ENCODE results near the gene FOXE3. TPM values are rescaled to one million over a fixed set of nuclear protein-coding genes. Genes with fewer than 3 reads are reported as not detected.
"Not testable (repeated sequence)": the region's sequence is repeated elsewhere in the genome, so short reads cannot be mapped to it uniquely, and the experiment has no call there.

Gene FOXE3
- total RNA-seq, 1 donor from 2014 or later: not detected

DNA sequence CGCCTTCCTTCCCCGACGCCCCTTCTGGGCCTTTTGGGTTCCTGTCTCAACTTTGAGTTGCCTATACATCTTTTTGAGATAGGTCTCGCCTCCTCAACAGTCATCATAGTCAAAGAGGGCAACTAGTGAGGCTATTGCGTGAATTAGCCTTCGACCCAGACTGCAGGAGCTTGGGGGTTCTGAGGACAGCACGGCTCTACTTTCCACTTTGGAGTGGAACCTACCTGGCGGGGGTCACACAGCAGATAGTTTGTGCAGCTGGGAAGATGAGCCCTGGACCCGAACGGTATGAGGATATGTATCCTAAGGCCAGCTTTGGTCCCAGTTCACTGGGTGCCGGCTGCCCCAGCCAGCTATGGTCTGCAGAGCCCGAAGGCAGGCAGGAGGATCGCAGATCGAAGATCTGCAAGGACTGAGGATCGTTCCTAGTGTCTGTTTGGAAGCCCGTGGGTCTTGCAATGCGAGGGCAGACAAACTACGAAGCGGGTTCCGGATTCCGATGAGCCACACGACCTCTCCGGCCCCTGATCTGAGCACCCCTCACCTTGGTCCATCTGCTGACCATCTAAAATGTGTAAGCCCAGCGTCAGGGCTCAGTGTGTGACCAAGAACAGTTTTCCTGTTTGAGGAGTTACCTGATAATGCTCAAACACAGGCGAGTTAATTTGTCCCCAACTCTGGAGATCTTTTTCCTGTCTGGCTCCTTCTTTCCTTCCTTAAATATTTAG lies 29.9 kb downstream of the FOXE3 start:
- DNase-seq (ENCODE audit: low read depth, low spot score): no peak

DNA sequence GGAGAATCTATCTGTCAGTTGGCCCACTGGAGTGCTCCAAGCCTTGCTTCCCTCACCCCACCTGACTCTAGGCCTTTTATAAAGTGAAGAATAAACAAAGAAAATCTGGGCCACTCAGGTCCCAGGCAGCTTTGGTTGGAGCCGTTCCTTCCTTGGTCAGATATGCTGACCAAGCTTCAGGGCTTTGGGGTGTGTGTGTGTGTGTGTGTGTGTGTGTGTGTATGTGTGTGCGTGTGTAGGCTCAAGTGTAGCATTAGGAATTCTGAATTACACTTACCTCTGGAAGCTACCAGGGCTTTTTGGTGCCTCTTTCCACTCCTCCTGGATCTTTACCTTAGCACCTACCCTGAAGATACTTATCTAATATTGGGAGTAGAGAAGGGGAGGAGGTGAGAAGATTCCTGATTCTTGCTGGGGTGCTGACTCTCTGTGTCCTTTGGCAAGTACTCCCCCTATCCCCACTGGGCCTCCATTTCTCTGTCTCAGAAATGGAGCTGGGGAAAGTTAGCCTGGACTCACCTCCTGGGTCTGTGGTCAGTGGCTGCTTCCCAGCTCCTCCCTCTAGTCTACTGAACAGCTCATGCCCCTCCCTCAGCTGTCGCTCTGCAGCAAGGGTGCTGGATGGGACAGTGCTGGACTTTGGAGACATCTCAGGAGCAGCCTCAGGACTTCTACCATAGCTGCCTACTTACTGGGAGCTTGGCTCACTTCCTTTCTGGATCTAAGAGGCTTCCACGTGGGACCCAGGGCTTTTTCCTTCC lies 32.6 kb downstream of the FOXE3 start:
- DNase-seq (ENCODE audit: low read depth, low spot score): no peak

DNA sequence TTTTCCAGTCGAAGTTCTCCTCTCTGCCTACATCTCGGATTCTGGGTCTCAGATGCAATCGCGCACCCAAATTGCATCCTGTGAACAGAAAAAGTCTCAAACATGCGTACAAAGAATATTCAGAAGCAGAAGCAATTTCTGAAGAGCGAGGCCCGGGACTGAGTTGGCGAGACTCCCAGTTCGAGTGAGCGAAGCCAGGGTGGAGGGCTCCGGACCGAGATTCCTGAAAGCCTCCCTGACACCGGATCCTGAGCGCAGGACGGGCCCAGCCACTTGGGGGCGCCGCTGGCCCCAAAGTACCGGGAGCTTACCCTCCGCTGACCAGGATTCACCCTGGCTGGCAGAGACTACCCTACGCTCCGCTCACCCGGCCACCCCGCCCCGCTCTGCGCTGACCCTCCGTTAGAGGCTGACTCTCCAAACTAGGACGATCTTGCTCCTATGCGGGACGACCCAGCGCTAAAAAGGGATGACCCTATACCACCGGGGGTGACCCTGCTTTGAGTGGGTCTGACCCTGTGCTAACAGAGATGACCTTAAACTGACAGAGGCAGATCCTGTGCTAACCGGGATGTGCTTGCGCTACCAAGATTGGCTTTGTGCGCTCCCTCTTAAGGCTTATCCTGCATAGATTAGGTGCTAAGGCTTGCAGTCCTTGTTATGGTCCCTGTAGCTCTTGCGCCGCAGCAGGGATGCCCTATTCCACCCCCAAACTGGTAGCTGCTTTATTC lies 33.9 kb downstream of the FOXE3 start:
- DNase-seq (ENCODE audit: low read depth, low spot score): no peak

DNA sequence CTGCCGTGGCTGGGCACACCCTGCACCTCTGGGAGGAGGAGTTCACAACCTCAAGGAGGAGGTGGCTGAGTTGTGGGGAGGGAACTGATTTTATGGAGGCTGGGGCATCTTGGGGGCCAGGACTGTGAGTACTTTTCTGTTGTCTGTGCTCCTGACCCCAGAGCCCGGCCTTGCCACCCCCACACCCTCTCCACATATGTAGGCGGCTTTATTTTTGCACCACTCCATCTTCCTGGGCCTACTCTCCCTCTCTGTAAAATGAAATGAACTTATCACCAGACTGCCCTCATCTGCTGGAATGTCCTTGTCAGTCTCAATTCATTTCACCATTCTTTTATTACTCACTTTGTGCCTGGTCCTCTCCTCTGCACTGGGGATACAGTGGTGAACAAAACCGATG lies 34.5 kb downstream of the FOXE3 start:
- DNase-seq (ENCODE audit: low read depth, low spot score): no peak

DNA sequence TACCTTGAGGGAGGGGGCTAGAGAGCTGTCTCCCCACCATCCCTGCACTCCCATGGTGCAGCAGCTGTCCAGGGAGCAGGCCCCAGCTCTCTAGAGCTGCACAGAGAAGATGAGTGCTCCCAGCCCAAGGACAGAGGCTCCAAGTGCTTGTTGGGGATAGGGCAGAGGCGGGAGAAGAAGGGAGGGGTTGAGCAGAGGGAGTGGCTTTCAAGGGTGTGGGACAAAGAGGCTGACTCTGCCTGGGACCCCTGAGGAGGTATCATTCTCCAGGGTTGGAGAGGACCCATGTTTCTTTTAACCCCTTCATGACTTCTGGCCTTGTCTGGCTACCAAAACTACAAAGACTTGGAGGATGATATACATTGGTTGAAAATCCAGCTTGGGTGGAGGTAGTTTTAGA lies 36.3 kb downstream of the FOXE3 start:
- DNase-seq (ENCODE audit: low read depth, low spot score): no peak

DNA sequence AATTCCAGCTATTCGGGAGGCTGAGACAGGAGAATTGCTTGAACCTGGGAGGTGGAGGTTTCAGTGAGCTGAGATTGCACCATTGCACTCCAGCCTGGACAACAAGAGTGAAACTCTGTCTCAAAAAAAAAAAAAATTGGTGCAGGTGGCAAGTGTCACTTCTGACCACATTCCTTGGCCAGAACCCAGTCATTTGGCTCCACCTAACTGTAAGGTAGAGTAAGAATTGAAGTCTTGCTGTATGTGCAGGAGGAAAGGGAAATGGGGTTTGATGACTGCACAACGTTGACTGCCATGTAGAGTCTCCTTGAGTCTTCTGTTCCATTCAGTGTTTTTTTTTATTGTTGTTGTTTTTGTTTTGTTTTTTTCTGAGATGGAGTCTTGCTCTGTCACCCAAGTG lies 37.8 kb downstream of the FOXE3 start:
- DNase-seq (ENCODE audit: low read depth, low spot score): not testable (repeated sequence)

DNA sequence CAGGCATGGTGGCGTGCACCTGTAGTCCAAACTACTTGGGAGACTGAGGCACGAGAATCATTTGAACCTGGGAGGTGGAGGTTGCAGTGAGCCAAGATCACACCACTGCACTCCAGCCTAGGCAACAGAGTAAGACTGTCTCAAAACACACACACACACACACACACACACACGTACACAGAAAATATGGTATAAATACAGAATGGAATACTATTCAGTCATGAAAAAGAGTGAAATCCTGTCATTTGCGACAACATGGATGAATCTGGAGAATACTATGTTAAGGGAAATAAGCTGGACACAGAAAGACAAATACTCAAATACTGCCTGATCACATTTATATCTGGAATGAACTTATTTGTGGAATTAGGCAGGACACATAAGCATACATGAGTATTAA lies 40.2 kb downstream of the FOXE3 start:
- no peak for DNase-seq (ENCODE audit: low read depth, low spot score)

DNA sequence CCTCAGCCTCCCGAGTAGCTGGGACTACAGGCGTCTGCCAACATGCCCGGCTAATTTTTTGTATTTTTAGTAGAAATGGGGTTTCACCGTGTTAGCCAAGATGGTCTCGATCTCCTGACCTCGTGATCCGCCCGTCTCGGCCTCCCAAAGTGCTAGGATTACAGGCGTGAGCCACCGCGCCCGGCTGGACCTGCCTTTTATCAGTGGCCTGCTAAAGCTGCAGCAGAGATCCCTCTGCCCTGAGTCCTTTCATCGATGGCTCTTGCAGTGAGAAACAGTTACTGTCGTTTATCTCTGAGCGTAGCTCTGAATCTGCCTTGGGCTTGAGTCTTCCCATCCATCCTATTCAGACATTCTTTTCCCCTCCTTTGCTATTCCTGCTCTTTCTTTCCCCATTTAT lies 41.5 kb downstream of the FOXE3 start:
- not testable (repeated sequence) for DNase-seq (ENCODE audit: low read depth, low spot score)

DNA sequence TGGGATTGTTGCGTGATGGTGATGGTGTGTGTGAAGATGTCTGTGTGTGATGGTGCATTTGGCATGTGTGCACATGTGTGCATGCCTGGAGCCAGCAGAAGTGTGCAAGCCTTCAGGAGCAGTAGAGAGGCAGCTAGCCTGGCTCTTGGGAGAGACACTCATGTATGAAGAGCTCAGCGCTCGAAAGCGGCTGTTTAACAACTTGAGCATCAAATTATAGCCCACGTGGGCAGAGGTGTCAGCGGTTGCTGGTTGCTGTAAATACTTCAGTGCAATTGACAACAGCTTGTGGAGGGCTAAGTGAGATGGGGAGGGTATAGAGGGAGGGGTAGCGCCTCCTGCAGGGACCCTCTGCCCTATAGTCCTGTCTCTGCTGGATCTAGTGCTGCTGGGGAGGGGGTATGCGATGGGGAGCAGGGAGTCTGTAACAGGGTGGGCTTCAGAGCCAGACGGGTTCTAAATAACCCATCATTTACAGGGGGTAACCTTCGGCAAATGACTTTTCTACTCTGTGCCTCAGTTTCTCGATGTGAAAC lies 43.2 kb downstream of the FOXE3 start:
- no peak for DNase-seq (ENCODE audit: low read depth, low spot score)

DNA sequence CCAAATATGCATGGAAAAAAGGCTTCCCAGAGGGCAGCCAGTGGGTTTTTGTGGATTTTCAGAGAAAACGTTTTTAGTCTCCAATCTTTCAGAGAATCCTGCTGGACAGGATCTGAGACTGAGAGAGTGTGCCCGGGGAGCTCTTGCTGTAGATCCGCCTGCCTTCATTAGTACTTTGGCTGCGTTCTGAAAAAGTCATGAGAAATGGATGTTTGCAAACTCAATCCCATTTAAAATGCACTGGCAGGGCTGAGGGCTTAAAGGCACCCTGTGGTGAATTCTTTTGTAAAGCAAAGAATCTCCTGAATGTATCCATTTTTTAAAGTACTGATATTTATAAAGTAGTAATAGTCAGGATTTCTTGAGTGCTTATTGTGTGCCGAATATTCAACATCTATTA lies 44.0 kb downstream of the FOXE3 start:
- no peak for DNase-seq (ENCODE audit: low read depth, low spot score)

DNA sequence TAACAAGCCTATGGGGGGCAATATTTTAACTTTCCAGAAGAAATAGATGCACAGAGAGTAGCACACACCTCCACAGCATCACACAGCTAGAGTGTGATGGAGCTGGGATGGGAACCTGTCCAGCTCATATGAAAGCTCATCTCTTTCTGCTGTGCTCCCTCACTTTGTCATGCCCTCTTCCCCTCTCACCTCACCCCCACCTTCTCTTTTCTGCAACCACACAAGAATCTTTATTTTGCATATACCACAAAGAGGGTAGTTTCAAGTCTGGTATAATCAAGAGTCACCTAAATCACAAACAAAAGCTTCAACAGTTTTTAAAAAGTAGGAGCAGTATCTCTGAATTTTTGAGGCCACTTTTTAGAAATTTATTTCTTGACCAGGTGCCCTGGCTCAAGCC lies 44.4 kb downstream of the FOXE3 start:
- DNase-seq (ENCODE audit: low read depth, low spot score): no peak

DNA sequence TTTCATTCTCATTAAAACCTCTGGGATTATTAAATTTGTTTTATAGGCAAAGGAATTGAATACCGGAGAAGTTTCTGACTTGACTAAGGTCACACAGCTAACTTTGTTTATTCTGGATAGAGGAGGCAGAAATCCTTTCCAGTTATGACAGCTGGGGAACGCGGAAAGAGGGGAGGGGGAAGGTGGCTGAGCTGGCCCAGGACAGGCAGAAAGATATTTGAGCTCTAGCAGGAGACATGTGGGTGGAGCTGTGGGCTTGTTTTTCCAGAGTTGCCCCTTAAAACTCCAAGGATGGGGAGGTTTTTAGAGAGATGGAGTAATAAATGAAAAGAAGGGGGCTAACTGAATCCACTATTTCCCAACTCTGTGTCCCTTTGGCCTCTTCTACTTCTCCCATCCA lies 49.5 kb downstream of the FOXE3 start:
- DNase-seq (ENCODE audit: low read depth, low spot score): no peak

Other genes with a start within 250 kb of the FOXE3 start
- gene PDZK1IP1, start 226.2 kb upstream of the FOXE3 start, total RNA-seq: 0.20 TPM in 1 of 2 replicates, not detected in the other
- 37.9 and 54.0 TPM in 2 replicates for gene TAL1, start 184.1 kb upstream of the FOXE3 start, total RNA-seq
- 8.4 and 15.8 TPM in 2 replicates for gene STIL, start 102.1 kb upstream of the FOXE3 start, total RNA-seq
- 114 and 122 TPM in 2 replicates for gene CMPK1, start 82.5 kb upstream of the FOXE3 start, total RNA-seq
- 0.11 and 0.20 TPM in 2 replicates for gene FOXD2, start 21.8 kb downstream of the FOXE3 start, total RNA-seq